Ovary (tissue), 9 donors: Measurements from ENCODE around the gene MAGI1. TPM values are rescaled to one million over a fixed set of nuclear protein-coding genes. Genes with fewer than 3 reads are reported as not detected.
"Not testable (repeated sequence)": the region's sequence is repeated elsewhere in the genome, so short reads cannot be mapped to it uniquely, and the experiment has no call there.

ENCODE experiments used
- DNase-seq, 5 donors: peaks; one replicate each; pipeline ENCODE4 v3.0.0-alpha.2; 2019 to 2020
- H3K27ac ChIP-seq, 2 donors: fragments of 200-600 bp; one replicate each; pipeline versions ENCODE4 v1.5.1 to v1.8.0; 2019 to 2022
- H3K27me3 ChIP-seq: fragments of 200-600 bp; one replicate; pipeline ENCODE4 v1.8.0; 2022
- H3K36me3 ChIP-seq: fragments of 200-600 bp; sonication (generic); one replicate; pipeline ENCODE4 v1.5.1; 2019
- H3K4me1 ChIP-seq: one replicate; pipeline ENCODE4 v1.8.1; 2013; ENCODE audit warnings: mild to moderate bottlenecking, moderate library complexity; ENCODE audit not compliant: insufficient read depth
- H3K4me3 ChIP-seq: fragments of 200-600 bp; sonication (generic); one replicate; pipeline ENCODE4 v1.5.1; 2017
- H3K9me3 ChIP-seq, 2 donors: fragments of 200-600 bp in 1 of 2; sonication (generic) in 1 of 2; one replicate each; pipeline versions ENCODE4 v1.5.1 to v1.8.1; 2013 to 2019; ENCODE audit warnings: mild to moderate bottlenecking in 1 of 2, moderate library complexity in 1 of 2
- EP300 ChIP-seq: sonication (generic); formaldehyde crosslinking; IDR thresholded peaks from one replicate; pipeline ENCODE4 v1.6.1; 2017; ENCODE audit warnings: antibody characterized with exemption
- POLR2A ChIP-seq: fragments of 450-650 bp; IDR thresholded peaks from one replicate; pipeline ENCODE4 v1.6.1; 2017; ENCODE audit warnings: antibody characterized with exemption, mild to moderate bottlenecking, moderate library complexity
- WGBS, 3 donors: extraction: QIAGEN DNeasy Blood & Tissue Kit in 1 of 3; methylation state at CpG; one replicate each; pipeline versions ENCODE4 v1.1.5 to v1.1.7; 2013 to 2017; 5-methylcytosine and 5-hydroxymethylcytosine counted together
- intact Hi-C, 4 donors: fragments of 100-400 bp; cut with DNase I; formaldehyde crosslinking; loops; one replicate each; pipeline versions ENCODE4 v1.11.0 to v1.15.1; 2022 to 2023
- polyA plus RNA-seq, 2 donors: library from polyadenylated mRNA; stranded (reverse); fragments of 200-250 nt in 1 of 2; fragments of 350-450 nt in 1 of 2; fragmentation: Illumina TruSeq in 1 of 2; extraction: RNeasy Lipid Tissue Mini Kit (QIAGEN cat#74804) in 1 of 2; gene quantifications; one replicate each; pipeline ENCODE4 v1.2.3, GENCODE V29; 2013 to 2014
- total RNA-seq, 7 donors: library from RNA; depleted of rRNA in 2 of 7; stranded (reverse); fragments of >200 nt in 2 of 7; fragmentation: NEBNext Ultra II Directional in 3 of 7; extraction: Animal tissue kit (Norgen Biotek cat#: 25700) in 3 of 7; gene quantifications; one replicate each; pipeline versions ENCODE4 v1.1.0 to v1.2.4, GENCODE V29; 2016 to 2023
- TF ChIP-seq, protein P1 (sequence below), 3 donors: fragments of 450-650 bp in 2 of 3; fragments of 200-600 bp in 1 of 3; IDR thresholded peaks; one replicate each; pipeline versions ENCODE4 v1.5.1 to v1.8.0; 2016 to 2022; ENCODE audit warnings: antibody characterized with exemption in 3 of 3, mild to moderate bottlenecking in 1 of 3
- donor health status: DM: no; HTN: no; CAD: no; lungs with moderate emphysema.
- donor health status: DM: no; HTN: no; CAD: no.
- donor health status: Bipolar disorder and iron deficiency.
- donor health status: DM: yes; HTN: yes; CAD: no.
- donor health status: DM: no; HTN: no; CAD: no.
- donor health status: DM: yes; HTN: yes; CAD: no.

MAGI1 gene
- total and polyA plus RNA-seq, 9 donors = 5.5 to 35.7 (median 8.7) TPM

DNA sequence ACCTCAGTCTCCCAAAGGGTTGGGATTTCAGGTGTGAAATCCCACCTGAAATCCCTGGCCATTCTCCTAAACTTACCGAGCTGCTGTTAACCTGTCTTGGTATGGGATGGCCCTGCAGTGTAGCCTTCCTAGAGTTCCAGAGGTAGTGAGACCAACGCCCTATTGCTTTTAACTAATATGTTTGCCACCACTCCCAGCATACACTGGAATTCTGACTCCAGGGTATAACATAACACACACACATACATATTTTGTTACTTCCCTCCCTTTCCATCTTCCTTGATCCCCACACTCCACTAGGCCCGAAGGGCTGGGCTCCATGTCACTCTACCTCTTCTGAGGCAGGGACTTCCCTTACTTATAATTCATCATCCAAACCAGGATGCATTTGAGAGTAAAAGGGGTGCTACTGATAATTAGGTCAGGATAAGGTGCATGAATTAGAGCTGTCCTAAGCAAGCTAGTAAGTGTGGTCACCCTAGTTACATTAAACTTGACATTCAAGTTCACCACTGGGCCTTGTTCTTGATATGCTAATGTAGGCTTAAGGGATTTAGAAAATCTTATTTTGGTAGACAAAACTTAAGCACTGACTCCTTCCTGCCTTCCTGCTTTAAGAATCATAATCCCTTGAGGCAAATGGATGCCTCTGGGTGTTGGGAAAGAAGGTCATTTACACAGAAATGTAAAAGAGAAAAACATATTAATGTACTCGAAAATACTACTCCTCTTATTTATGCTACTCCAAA, 317.6 kb downstream of the MAGI1 start:
- Histone ChIP-seq H3K27me3 (no peaks in the 10 kb centered on the region), H3K4me1 (no peaks in the 10 kb centered on the region), H3K27ac (no peak overlapping the region), H3K36me3 (no peaks in the 10 kb centered on the region), H3K9me3 (no peaks in the 10 kb centered on the region), H3K4me3 (no peak overlapping the region)
- TF ChIP-seq POLR2A (no peak), EP300 (no peak)
- TF ChIP-seq, protein P1, sequence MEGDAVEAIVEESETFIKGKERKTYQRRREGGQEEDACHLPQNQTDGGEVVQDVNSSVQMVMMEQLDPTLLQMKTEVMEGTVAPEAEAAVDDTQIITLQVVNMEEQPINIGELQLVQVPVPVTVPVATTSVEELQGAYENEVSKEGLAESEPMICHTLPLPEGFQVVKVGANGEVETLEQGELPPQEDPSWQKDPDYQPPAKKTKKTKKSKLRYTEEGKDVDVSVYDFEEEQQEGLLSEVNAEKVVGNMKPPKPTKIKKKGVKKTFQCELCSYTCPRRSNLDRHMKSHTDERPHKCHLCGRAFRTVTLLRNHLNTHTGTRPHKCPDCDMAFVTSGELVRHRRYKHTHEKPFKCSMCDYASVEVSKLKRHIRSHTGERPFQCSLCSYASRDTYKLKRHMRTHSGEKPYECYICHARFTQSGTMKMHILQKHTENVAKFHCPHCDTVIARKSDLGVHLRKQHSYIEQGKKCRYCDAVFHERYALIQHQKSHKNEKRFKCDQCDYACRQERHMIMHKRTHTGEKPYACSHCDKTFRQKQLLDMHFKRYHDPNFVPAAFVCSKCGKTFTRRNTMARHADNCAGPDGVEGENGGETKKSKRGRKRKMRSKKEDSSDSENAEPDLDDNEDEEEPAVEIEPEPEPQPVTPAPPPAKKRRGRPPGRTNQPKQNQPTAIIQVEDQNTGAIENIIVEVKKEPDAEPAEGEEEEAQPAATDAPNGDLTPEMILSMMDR (IDR thresholded peaks at IDR 0.05) = no peak
- intact Hi-C loops = no loop called here
- DNase-seq = no peak
- 93 to 94% (median 94%) methylated on average over 4 of the region's 4 CpGs for WGBS, 3 donors

DNA sequence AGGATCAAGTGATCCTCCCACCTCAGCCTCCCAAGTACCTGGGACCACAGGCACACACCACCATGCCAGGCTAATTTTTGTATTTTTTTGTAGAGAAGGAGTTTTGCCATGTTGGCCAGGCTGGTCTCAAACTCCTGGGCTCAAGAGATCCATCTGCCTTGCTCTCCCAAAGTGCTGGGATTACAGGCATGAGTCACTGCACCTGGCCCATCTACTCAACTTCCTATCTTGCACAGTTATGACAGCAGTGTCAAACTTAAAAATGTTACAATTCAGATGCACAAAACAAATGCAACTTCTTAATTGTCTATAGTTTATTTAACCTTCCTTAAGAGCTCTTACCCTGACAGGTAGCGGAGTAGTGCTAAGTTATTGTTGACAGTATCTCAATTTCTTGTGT, 319.1 kb downstream of the MAGI1 start:
- H3K4me1 ChIP-seq, H3K9me3 ChIP-seq, intact Hi-C loops, H3K27ac ChIP-seq, H3K27me3 ChIP-seq, H3K36me3 ChIP-seq, H3K4me3 ChIP-seq, DNase-seq: not testable (repeated sequence)
- 96 to 100% (median 99%) methylated on average over 1 of the region's 1 CpG for WGBS, 3 donors

DNA sequence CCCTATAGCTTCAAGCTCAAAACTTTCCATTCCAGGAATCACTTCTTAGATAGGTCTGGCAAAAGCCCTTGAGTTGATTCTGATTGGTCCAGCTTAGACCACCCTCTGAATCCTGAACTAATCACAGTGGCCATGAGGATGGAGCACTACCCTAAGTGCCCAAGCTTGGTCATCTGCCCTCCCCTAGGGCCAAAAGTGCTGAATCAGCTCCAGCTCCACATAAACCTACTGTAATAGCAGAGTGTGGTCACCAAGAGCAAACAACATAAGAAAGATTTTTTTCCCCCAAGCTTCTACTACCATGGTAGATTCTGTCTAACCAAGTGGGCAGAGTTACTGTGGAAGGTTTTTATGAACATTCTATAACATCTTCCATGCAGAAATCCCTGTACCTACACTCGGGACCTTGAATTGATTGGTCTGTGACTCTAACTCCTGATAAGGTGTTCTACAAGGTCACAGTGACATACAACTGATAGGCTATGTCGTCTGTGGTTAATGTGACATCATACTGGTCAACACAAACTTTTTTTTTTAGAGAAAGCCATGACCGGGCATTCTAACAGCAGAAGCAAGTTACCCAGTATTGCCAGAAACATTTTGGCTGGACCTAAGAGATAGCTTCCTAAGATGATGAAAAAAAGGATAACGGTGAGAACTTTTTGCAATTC, 320.9 kb downstream of the MAGI1 start:
- no peaks in the 10 kb centered on the region for H3K36me3 ChIP-seq
- H3K4me1 ChIP-seq = peaks cover 4% of the 10 kb centered on the region
- WGBS, 3 donors = 73 to 80% (median 79%) methylated on average over 4 of the region's 4 CpGs
- no peak overlapping the region for H3K4me3 ChIP-seq
- intact Hi-C loops = no loop called here
- no peak for DNase-seq
- no peak overlapping the region for H3K27ac ChIP-seq
- TF ChIP-seq POLR2A (no peak), EP300 (no peak)
- TF ChIP-seq, protein P1 (IDR thresholded peaks at IDR 0.05) = no peak
- no peaks in the 10 kb centered on the region for H3K27me3 ChIP-seq
- no peaks in the 10 kb centered on the region for H3K9me3 ChIP-seq

DNA sequence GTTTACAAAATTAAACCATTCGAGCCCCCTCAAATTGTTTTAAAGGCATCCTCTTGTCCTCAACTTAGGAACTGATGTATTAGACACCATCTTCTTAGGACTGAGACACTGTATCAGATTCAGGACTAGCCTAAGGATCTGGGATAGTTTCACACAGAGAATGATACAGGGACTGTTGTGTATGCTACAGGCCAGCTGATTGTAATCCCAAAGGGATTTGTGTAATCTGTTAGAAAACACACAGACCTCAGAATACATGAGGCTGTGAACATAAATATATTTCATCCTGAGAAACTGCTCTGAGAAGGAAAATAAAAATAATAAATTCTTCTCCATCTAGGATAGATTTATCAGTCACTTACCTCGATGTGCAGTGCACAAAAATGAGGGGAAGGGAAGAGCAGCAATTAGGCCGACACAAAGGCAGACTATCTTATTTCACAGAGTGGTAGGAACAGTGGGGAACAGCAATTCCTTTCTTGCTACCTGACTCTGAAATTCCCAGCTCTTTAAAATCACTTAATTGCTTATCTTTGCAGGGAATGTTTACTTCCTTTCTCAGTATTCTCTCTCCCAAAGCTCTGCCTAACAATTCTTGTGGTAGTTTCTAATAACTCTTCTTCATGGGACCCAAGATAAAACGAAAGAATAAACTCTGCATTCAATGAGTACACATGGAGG, 322.5 kb downstream of the MAGI1 start:
- 46 to 54% (median 49%) methylated on average over 4 of the region's 4 CpGs for WGBS, 3 donors

More for the DNA sequence above, 322.5 kb downstream of the MAGI1 start:
- intact Hi-C loops = no loop called here
- H3K27ac ChIP-seq = no peak overlapping the region
- no peaks in the 10 kb centered on the region for H3K27me3 ChIP-seq
- H3K36me3 ChIP-seq = no peaks in the 10 kb centered on the region
- no peak for TF ChIP-seq EP300
- TF ChIP-seq, protein P1 (IDR thresholded peaks at IDR 0.05) = no peak
- TF ChIP-seq POLR2A = no peak
- H3K4me1 ChIP-seq = peaks cover 4% of the 10 kb centered on the region
- no peaks in the 10 kb centered on the region for H3K9me3 ChIP-seq
- no peak overlapping the region for H3K4me3 ChIP-seq
- DNase-seq = no peak
